Measurements from ENCODE around the gene NET1. TPM values are rescaled to one million over a fixed set of nuclear protein-coding genes. Genes with fewer than 3 reads are reported as not detected.

The NET1 gene
- total RNA-seq, 4 donors from 2014 or later = 64.3 to 124 (median 77.2) TPM

GRCh38 chr10:5418584-5418983 lies 6.2 kb downstream of the NET1 start:
- TF ChIP-seq POLR2A (IDR thresholded peaks at IDR 0.05) (no peak), CTCF (IDR thresholded peaks at IDR 0.05) (no peak)
- intact Hi-C loops (cut with DNase I; ENCODE audit: low total_unique reads) = no loop called here
- no peak overlapping the region for H3K4me3 ChIP-seq (ENCODE audit: low read depth, poor library complexity, severe bottlenecking)
- DNase-seq (ENCODE audit: low spot score in 2 of 2) = no peak

- TF ChIP-seq POLR2A (IDR thresholded peaks at IDR 0.05) (no peak), CTCF (IDR thresholded peaks at IDR 0.05) (no peak)
- intact Hi-C loops (cut with DNase I; ENCODE audit: low total_unique reads) = no loop called here
- H3K4me3 ChIP-seq (ENCODE audit: low read depth, poor library complexity, severe bottlenecking) = no peak overlapping the region
- no peak for DNase-seq (ENCODE audit: low spot score in 2 of 2)
- 85 to 88% methylated on average over 3 of the region's 3 CpGs for WGBS, 2 donors
Measured at GRCh38 chr10:5419466-5420094, 7.2 kb downstream of the NET1 start.

- no peak for DNase-seq (ENCODE audit: low spot score in 2 of 2)
- TF ChIP-seq POLR2A (IDR thresholded peaks at IDR 0.05) (no peak), CTCF (IDR thresholded peaks at IDR 0.05) (no peak)
- intact Hi-C loops (cut with DNase I; ENCODE audit: low total_unique reads) = no loop called here
- 26 to 32% methylated on average over 2 of the region's 2 CpGs for WGBS, 2 donors
- no peak overlapping the region for H3K4me3 ChIP-seq (ENCODE audit: low read depth, poor library complexity, severe bottlenecking)
Measured at GRCh38 chr10:5423771-5424170, 11.4 kb downstream of the NET1 start.

GRCh38 chr10:5424751-5425150 lies 12.4 kb downstream of the NET1 start:
- 65 to 70% methylated on average over 4 of the region's 4 CpGs for WGBS, 2 donors
- DNase-seq (ENCODE audit: low spot score in 2 of 2) = no peak
- H3K4me3 ChIP-seq (ENCODE audit: low read depth, poor library complexity, severe bottlenecking) = no peak overlapping the region
- intact Hi-C loops (cut with DNase I; ENCODE audit: low total_unique reads) = no loop called here
- no peak for TF ChIP-seq CTCF (IDR thresholded peaks at IDR 0.05)
- no peak for TF ChIP-seq POLR2A (IDR thresholded peaks at IDR 0.05)

GRCh38 chr10:5428133-5428532 lies 15.8 kb downstream of the NET1 start:
- DNase-seq (ENCODE audit: low spot score in 2 of 2) = no peak
- intact Hi-C loops (cut with DNase I; ENCODE audit: low total_unique reads) = no loop called here
- 63 to 75% methylated on average over 2 of the region's 2 CpGs for WGBS, 2 donors

More at GRCh38 chr10:5428133-5428532, 15.8 kb downstream of the NET1 start:
- TF ChIP-seq POLR2A (IDR thresholded peaks at IDR 0.05) = no peak
- no peak for TF ChIP-seq CTCF (IDR thresholded peaks at IDR 0.05)
- no peak overlapping the region for H3K4me3 ChIP-seq (ENCODE audit: low read depth, poor library complexity, severe bottlenecking)

Data from lower leg skin (tissue), 4 donors.